ENCODE data around the gene TTC27. TPM values are rescaled to one million over a fixed set of nuclear protein-coding genes. Genes with fewer than 3 reads are reported as not detected.
"Not testable (repeated sequence)": the region's sequence is repeated elsewhere in the genome, so short reads cannot be mapped to it uniquely, and the experiment has no call there.

The TTC27 gene
- total RNA-seq, 1 donor from 2014 or later = 26.5 TPM

GRCh38 chr2:32856891-32857290 is 229.0 kb downstream of the TTC27 start:
- no peak for DNase-seq

- DNase-seq = no peak
Observed at GRCh38 chr2:32858713-32859112, 230.9 kb downstream of the TTC27 start.

- DNase-seq = no peak
Observed at GRCh38 chr2:32860385-32860784, 232.5 kb downstream of the TTC27 start.

GRCh38 chr2:32862269-32863055 is 234.6 kb downstream of the TTC27 start:
- DNase-seq = no peak

- DNase-seq = no peak
Observed at GRCh38 chr2:32863326-32863725, 235.5 kb downstream of the TTC27 start.

GRCh38 chr2:32863803-32864202 is 236.0 kb downstream of the TTC27 start:
- DNase-seq = no peak

GRCh38 chr2:32864334-32865111 is 236.7 kb downstream of the TTC27 start:
- no peak for DNase-seq

- DNase-seq = no peak
Observed at GRCh38 chr2:32865399-32866068, 237.7 kb downstream of the TTC27 start.

GRCh38 chr2:32866462-32866861 is 238.6 kb downstream of the TTC27 start:
- not testable (repeated sequence) for DNase-seq

Small RNA genes lying within 50 kb of the gene (small RNA-seq; reads per million reads assigned to genes)
- not detected for gene MIR4765 (ENCODE audit: low replicate concordance)

Data from tongue (tissue), 3 donors.